ENCODE measurements around the gene CCDC157.
A peak's percentile ranks its signal among the peaks of the same experiment; 100 is the strongest.

Gene CCDC157

DNA sequence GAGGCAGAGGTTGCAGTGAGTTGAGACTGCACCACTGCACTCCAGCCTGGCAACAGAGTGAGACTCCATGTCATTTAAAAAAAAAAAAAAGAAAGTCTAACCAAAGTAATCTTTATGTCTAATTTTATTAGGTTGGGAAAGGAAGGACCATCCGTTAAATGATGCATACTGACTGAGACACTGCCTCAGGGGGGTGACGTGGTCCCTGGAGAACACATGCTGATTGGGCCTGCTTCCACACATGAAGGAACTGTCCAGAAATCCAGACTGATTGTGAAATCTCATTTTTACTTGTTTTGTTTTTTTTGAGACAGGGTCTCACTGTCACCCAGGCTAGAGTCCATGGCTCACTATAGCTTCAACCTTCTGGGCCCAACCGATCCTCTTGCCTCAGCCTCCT, 5.6 kb upstream of the CCDC157 start:
- no peak overlapping the region for H3K4me3 ChIP-seq (ENCODE audit: control insufficient read depth, low read depth, low read length)
- DNase-seq (ENCODE audit: low read depth): peak; percentile 64
- TF ChIP-seq, protein P1, sequence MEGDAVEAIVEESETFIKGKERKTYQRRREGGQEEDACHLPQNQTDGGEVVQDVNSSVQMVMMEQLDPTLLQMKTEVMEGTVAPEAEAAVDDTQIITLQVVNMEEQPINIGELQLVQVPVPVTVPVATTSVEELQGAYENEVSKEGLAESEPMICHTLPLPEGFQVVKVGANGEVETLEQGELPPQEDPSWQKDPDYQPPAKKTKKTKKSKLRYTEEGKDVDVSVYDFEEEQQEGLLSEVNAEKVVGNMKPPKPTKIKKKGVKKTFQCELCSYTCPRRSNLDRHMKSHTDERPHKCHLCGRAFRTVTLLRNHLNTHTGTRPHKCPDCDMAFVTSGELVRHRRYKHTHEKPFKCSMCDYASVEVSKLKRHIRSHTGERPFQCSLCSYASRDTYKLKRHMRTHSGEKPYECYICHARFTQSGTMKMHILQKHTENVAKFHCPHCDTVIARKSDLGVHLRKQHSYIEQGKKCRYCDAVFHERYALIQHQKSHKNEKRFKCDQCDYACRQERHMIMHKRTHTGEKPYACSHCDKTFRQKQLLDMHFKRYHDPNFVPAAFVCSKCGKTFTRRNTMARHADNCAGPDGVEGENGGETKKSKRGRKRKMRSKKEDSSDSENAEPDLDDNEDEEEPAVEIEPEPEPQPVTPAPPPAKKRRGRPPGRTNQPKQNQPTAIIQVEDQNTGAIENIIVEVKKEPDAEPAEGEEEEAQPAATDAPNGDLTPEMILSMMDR (conservative IDR thresholded peaks at IDR 0.05; ENCODE audit: control insufficient read depth, insufficient read depth, low read depth, low read length): no peak

DNA sequence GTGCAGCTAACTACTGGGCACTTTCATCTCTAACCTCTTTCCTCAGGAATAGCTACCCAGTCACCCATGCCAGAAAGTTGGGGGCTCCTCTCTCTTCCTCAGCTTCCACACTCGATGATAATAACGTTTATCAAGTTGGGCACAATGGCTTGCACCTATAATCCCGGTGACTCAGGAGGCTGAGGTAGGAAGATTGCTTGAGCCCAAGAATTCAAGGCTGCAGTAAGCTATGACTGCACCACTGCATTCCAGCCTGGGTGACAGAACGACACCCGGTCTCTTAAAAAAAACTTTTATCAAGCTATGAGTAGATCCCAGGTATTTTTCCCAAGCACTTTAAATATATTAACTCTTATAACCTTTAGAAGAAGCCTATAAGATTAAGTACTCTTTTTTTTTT, 2.2 kb upstream of the CCDC157 start:
- no peak overlapping the region for H3K4me3 ChIP-seq (ENCODE audit: control insufficient read depth, low read depth, low read length)
- TF ChIP-seq, protein P1 (conservative IDR thresholded peaks at IDR 0.05; ENCODE audit: control insufficient read depth, insufficient read depth, low read depth, low read length): no peak
- no peak for DNase-seq (ENCODE audit: low read depth)

GRCh38 chr22:30357236-30357570, 396 bp downstream of the CCDC157 start:
- DNase-seq (ENCODE audit: low read depth): no peak
- TF ChIP-seq, protein P1 (conservative IDR thresholded peaks at IDR 0.05; ENCODE audit: control insufficient read depth, insufficient read depth, low read depth, low read length): no peak
- H3K4me3 ChIP-seq (ENCODE audit: control insufficient read depth, low read depth, low read length): peak overlapping the region; percentile 94

DNA sequence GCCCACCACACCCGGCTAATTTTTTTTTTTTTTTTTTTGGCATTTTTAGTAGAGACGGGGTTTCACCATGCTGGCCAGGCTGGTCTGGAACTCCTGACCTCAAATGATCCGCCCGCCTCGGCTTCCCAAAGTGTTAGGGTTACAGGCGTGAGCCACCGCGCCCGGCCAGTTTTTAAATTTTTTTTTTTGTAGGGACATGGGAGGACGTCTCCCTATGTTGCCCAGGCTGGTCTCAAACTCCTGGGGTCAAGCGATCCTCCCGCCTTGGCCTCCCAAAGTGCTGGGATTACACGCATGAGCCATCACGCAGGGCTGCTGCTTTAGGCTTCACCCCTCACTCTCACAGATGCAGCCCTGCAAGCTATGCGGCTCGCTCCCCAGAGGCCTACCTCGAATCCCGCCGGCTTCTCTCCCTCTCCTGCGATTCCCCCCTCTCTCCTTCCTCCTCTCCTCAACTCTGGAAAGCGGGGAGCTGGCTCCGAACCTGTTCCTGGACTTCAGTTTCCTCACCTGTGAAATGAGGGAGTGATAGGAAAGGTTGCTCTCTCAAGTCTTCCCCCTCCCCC, 926 bp downstream of the CCDC157 start:
- TF ChIP-seq, protein P1 (conservative IDR thresholded peaks at IDR 0.05; ENCODE audit: control insufficient read depth, insufficient read depth, low read depth, low read length): no peak
- peak overlapping the region; percentile 94 for H3K4me3 ChIP-seq (ENCODE audit: control insufficient read depth, low read depth, low read length)
- DNase-seq (ENCODE audit: low read depth): no peak

DNA sequence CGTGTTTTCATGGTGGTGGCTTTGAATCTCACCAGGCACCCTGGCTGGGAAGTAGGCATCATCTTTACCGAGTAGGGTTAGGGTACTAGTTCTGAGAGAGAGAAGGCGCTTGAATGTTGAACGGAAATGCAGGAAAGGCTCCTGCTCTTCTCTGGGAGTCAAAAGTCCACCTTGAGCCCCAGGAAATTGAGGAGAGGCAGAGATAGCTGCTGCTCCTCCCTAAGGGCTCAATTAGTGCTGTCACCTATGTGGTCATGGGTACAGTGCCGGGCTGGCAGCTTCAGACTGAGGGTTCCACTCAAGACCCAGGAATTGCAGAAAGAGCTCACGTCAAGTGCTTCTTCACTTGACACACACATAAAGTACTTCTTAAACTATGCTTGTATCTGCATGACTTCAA, 1.7 kb downstream of the CCDC157 start:
- no peak for DNase-seq (ENCODE audit: low read depth)
- no peak overlapping the region for H3K4me3 ChIP-seq (ENCODE audit: control insufficient read depth, low read depth, low read length)
- TF ChIP-seq, protein P1 (conservative IDR thresholded peaks at IDR 0.05; ENCODE audit: control insufficient read depth, insufficient read depth, low read depth, low read length): no peak

DNA sequence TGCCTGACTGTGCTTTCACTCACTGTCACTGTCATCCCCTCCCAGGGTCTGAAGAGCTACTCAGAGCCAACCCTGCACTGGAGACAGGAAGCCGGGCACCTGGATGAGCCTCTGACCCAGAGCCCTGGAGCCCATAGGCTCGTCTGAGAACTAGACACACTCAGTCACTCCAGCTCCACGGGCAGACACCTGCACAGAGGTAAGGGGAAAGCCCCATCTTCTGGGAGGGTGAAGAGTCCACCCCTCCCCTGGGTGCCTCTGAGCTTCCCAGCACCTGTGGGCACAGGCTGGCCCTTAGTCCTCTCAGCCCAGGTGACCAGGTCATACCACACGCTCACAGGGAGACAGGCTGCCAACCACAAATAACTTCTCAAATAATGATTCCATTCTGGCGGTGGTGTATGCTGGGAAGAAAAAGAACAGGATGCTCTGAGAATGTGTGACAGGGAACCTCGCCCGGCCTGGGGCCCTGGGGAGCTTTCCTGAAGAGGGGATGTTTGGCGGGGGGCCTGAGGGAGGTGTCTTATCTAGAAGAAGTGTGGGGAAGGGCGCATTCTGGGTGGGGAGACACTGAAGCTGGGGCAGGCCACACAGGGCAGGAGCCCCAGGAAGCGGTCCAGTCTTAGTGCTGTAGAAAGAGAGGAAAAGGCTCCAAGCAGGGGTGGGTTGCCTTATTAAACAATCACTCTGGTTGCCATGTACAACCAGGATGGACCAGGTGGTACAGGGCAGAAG, 5.3 kb downstream of the CCDC157 start:
- TF ChIP-seq, protein P1 (conservative IDR thresholded peaks at IDR 0.05; ENCODE audit: control insufficient read depth, insufficient read depth, low read depth, low read length): no peak
- DNase-seq (ENCODE audit: low read depth): no peak
- no peak overlapping the region for H3K4me3 ChIP-seq (ENCODE audit: control insufficient read depth, low read depth, low read length)
